Activated CD8-positive, alpha-beta memory T cell treated with anti-CD3 and anti-CD28 coated beads for 36 hours (primary cell): ENCODE measurements around the gene DOCK10. TPM values are rescaled to one million over a fixed set of nuclear protein-coding genes. Genes with fewer than 3 reads are reported as not detected.

Experiments used
- CTCF ChIA-PET: fragments of 350-600 bp; sonication (Branson Sonifier 250); formaldehyde crosslinking; loops from one replicate; lab custom pipeline; 2021; ENCODE audit warnings: antibody characterized with exemption; lab: Charles Lee
- POLR2A ChIA-PET: fragments of 350-600 bp; sonication (Branson Sonifier 250); formaldehyde crosslinking; loops from one replicate; lab custom pipeline; 2021; ENCODE audit warnings: antibody characterized with exemption; lab: Charles Lee
- total RNA-seq, 2 experiments: library from RNA; stranded (reverse); gene quantifications; one replicate each; pipeline ENCODE4 v1.2.3, GENCODE V29; 2021

DOCK10 gene
- total RNA-seq, 2 experiments from 2014 or later: 144 to 152 TPM

DNA sequence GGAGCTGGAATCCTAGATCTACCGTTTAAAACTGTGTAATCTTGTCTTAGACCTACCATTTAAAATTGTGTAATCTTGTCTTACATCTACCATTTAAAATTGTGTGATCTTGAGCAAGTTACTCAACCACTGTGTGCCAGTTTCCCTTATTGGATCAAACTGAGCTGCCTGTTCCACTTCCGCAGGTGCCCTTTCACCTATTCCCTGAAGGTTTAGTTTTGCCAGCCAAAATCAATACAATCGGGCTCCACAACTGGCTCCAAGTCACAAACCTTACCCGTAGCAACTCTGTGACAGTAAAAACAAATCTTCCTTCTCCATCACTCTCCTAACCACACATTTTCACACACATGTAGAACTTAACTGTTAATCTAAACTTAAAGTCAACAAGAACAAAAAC is 20.1 kb downstream of the DOCK10 start:
- ChIA-PET CTCF (interaction anchor here (1.9 kb wide), 1 partner anchor 9 kb away, joined by 4 read pairs; no protein-coding TSS in a partner anchor), POLR2A (no interaction called here)

DNA sequence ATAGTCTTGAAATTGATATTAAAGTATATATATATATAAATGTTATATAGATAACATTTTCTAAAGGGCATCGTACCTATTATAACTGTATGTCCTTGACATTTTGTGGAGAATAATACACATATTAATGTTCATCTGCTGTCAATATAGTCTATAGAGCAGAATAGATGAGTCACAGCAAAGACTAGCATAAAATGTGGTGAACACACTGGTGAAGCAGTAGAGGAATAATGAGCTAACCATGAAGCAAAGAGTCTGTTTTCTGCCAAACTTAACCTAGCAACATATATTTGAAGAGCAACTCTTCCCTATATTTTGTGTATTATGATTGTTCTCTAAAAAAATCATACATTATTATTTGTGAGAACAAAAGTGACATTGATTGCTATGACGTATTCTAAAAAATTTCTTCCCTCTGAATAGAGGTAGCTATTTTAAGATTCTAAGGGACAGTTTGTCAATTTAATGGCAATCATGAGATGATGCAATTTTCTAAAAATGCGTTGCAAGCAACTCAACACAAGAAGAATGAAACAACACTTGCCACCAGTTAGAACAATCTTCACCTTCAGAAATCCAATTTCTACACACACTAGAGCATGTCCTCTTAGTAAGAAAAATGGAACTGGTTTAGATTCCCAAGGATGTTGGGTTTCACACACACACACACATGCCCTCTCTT is 22.0 kb downstream of the DOCK10 start:
- POLR2A ChIA-PET: no interaction called here
- CTCF ChIA-PET: interaction anchor here (0.5 kb wide), 1 partner anchor 373 kb away, joined by 3 read pairs; no protein-coding TSS in a partner anchor

DNA sequence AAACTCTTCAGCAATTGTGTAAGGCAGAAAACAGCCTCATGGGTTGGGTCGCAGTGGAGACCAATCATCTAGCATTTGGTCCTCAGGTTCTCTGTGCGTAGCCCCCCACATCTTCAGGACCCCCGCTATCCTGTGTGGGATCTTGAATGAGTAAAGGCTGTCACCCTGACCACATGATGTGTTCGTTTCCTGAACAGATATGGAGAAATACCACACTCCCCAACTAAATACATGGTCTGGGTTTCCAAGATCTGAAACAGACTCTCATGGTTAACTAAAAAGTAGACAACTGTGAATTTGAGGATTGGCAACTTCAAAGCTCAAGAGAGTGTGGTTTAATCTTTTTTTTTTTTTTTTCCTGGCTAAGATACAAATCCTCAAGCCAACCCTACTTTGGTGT is 23.2 kb downstream of the DOCK10 start:
- CTCF ChIA-PET: no interaction called here
- POLR2A ChIA-PET: no interaction called here

DNA sequence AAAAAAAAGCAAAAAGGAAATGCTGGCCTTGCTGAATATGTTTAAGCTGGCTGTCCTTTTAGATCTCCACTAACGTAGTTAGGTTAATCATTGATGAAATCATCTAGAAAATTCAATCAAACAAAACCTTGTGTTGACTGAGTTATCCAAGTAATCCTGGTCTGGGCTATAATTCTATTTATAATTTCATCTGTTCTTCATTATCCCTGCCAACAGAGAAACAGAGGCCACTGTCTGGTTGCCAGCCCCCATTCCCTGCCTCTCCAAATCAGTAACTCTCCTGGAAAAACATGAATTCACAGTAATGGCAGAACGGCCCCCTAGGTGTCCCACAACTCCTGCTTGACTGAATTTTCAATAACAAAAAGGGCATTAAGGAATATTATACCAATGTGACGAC is 24.6 kb downstream of the DOCK10 start:
- POLR2A ChIA-PET: no interaction called here
- CTCF ChIA-PET: no interaction called here

DNA sequence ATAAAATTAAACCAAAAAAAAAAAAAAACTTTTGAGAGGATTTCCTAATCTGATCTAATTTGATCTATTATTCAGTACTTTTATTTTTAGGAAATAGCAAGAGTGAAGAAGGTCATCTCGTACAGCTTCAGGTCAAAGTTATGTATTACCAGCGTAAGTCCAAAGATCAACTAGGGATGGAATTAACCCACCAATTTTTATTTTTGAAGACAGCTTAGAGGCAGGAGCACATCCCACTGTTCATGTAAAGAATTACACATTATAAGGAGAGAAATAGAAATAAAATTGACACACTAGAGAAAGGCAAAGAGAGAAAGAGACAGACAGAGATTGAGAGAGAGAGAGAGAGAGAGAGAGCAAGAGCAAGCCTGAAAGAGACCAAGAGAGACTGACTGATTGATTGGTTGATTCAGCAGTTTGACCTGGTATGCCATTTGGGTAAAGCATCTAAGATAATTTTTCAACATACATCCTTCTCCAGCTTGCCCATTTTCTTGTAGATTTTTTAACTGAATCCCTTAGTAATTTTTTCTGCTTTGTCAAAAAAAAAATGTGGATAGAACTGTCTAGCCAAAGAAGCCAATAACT is 25.1 kb downstream of the DOCK10 start:
- ChIA-PET CTCF (no interaction called here), POLR2A (interaction anchor here (0.7 kb wide), 1 partner anchor 9 kb away, joined by 6 read pairs; no protein-coding TSS in a partner anchor)

DNA sequence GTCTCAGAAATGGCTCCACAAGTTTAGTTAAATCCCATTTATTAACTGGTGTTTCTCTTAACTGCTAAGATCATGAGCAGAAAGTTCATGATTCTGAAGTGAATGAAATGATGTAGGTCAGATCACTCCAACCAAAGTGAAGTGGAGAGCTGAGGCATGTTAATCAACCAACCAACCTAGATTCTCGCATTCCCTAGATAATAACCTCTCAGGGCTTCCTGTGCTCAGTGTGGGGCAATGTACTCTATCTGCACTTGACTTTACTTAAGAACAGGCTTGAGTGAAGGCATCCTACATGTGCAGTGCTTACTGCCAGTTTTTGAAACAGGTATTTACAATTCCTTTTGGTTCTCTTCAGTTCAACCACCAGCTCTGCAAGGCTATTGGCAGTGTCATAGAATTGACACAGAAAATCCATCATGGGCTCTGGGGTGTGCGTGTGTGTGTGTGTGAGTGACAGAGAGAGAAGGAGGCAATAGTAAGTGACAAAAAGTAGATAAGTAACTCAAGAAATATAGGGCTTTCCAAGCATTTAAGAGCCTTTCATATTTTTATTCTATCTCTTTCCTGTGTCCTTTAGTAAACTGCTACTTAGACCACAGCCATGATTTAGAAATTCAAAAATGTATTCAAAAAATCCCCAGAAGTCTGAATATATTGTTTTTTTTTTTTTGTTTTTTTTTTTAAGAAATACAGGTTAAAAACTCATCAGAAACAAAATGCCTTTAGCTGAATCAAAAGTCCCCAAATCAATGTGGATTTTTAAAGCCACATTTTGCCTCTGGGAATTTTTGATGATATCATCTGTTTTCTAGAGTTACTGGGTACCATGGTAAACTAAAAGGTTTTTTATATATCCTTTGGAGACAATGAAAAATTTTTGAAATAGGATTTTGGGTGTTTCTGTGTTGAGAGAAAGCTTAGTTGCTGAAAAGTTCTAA is 28.6 kb downstream of the DOCK10 start:
- CTCF ChIA-PET: interaction anchor here (1.5 to 1.8 kb wide), 2 partner anchors 9 to 12 kb away, joined by 4 to 7 read pairs; no protein-coding TSS in a partner anchor

DNA sequence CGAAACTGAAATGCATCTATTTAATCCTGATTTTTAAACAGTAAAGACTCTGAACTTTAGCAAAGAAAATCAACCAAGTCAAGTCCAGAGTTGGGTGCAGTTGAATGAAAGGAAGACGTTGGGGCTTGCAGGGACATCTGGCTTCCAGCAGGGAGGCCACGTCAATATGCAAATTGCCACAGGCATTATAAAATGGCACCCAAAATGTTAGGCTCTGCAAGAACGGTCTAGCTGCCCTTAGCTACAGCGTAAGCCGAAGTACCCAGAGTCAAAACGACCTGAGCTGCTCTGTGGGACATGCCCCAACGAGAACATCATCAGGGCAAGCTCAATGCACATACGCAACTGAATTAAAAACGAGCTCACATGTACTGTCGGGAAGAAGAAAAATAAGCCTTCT is 30.7 kb downstream of the DOCK10 start:
- CTCF ChIA-PET: no interaction called here
- POLR2A ChIA-PET: no interaction called here

More for the DNA sequence above, 28.6 kb downstream of the DOCK10 start:
- POLR2A ChIA-PET: interaction anchor here (0.6 kb wide), 1 partner anchor 47 kb away, joined by 3 read pairs; no protein-coding TSS in a partner anchor

DNA sequence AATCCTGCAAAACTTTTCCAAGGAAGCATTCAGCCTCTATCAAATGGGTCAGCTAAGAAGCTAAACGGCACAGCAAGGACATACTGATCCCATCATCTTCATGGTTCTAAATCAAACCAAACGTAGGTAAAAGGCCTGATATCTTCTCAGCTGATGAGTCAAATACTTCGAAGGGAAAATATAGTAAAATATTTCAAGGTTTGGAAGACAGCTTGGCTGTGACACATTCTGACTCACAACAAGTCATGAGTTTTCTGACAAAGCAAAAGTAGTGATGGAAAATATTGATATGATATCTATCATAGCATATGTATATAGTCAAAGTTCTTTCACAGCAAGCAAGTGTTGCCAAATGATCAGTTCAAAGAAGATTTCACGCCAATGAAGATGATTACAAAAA is 31.5 kb downstream of the DOCK10 start:
- ChIA-PET CTCF (interaction anchor here (0.5 to 1.0 kb wide), 2 partner anchors 8 to 649 kb away, joined by 3 to 4 read pairs; no protein-coding TSS in a partner anchor), POLR2A (interaction anchor here (0.6 to 1.4 kb wide), 2 partner anchors 31 to 39 kb away, joined by 3 to 6 read pairs; no protein-coding TSS in a partner anchor)

DNA sequence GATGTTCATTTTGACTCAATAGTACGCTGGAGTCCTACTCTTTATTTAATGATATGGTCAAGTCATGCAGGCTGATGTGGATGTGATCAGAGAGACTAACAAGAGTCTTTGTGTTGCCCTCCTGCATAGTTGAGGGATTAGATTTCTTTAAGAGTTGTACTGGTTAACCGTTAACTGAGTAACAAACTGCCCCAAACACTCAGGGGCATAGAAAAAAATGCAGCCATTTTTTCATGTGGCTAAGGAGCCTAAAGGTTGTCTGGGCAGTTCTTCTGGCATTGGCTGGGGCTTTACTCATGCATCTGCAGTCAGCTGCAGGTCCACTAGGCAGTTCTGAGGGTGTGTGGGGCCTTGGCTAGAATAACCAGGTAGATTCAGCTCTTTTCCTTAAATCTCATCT is 32.5 kb downstream of the DOCK10 start:
- ChIA-PET CTCF (no interaction called here), POLR2A (interaction anchor here (1.4 kb wide), 1 partner anchor 32 kb away, joined by 6 read pairs; no protein-coding TSS in a partner anchor)

DNA sequence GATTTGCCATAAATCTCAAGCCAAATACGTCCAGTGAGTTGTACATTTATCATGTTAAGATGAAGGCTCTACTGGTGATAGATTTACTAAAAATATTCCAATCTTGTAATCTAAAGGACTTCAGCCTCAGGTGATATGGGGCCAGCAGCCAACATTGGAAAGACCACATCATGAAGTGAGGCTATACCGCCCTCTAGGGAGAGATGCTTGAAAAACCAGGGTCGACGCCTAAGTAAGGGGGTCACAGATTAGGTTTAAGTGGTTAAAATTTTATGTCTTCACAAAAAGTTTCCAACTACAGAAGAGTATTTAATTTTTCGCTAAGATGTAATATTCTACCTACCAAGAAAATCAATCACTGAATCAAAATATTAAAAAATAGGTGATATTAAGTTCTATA is 33.3 kb downstream of the DOCK10 start:
- ChIA-PET POLR2A (interaction anchor here (0.6 to 0.7 kb wide), 2 partner anchors 9 to 31 kb away, joined by 5 to 7 read pairs; no protein-coding TSS in a partner anchor), CTCF (interaction anchor here (0.6 kb wide), 1 partner anchor 169 kb away, joined by 4 read pairs; no protein-coding TSS in a partner anchor)

DNA sequence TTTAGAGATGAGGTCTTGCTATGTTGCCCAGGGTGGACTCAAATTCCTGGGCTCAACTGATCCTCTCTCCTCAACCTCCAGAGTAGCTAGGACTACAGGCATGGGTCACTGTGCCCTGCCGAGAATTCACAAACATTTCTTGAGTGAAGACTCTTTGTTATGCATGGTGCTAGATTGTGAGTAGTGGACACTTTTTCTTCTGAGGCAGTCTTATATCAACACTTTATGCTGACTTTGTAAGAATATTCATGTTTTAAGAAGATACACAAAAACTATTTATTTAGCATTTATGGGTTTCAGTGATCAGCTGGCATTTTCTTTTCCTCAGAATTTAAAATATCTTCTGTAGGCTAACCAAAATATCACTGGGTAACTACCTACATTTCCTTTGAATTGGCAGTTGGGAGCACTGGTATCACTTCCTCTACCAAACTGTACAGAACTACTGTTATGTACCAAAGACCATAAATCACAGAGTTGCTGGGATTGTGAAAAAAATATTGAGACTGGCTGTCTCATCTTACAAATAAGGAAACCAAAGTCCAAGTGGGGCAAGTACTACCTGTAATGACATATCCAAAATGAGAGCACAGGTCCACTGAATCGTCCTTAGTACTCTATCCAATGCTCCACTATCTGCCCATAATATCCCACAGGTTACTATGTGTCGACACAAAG is 34.0 kb downstream of the DOCK10 start:
- CTCF ChIA-PET: interaction anchor here (0.7 kb wide), 1 partner anchor 34 kb away, joined by 3 read pairs; the partner anchor contains the start of gene DOCK10

DNA sequence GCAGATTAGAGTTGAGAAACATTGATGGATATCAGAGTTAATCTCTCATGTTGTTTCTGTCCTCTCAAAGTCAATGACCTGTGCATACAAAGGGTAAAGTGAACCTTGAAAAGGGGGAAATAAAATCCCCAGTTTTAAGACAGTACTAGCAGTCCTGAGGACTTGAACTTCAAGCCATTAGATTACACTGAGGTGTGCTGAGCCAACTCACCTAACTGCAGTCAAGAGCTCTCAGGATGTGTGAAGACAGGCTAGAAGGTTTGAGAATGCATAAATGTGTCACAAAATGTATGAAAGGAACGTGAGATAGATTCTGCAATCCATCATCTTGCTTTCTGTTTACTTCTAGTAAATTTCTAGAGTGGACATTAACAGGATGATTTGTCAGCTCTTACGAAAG is 35.5 kb downstream of the DOCK10 start:
- ChIA-PET CTCF (interaction anchor here (1.2 kb wide), 1 partner anchor 78 kb away, joined by 3 read pairs; no protein-coding TSS in a partner anchor), POLR2A (interaction anchor here (0.6 to 1.1 kb wide), 2 partner anchors 55 to 1065 kb away, joined by 3 to 4 read pairs; no protein-coding TSS in a partner anchor)

More for the DNA sequence above, 34.0 kb downstream of the DOCK10 start:
- POLR2A ChIA-PET: interaction anchor here (0.7 kb wide), 1 partner anchor 32 kb away, joined by 5 read pairs; no protein-coding TSS in a partner anchor

DNA sequence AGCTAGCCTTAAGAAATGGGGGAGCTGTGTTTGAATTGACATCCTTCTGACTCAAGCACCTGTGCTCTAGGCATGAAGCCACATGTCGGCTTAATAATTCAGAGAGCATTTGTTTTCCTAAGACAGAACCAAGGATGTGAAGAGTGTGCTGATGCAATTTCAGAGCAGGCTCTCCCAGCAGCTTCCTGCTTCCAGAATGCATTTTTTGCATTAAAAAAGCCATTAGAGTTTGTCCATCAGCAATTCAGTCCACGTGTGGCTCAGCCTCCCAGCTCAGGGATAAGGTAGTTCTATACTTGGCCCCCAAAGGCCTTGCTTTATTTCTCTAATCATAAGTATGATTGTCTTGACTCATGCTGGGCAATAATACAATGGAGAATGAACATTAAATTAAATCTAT is 37.7 kb downstream of the DOCK10 start:
- ChIA-PET CTCF (interaction anchor here (0.9 to 1.8 kb wide), 2 partner anchors 36 to 123 kb away, joined by 3 to 7 read pairs; no protein-coding TSS in a partner anchor), POLR2A (interaction anchor here (0.5 kb wide), 1 partner anchor 52 kb away, joined by 4 read pairs; no protein-coding TSS in a partner anchor)

DNA sequence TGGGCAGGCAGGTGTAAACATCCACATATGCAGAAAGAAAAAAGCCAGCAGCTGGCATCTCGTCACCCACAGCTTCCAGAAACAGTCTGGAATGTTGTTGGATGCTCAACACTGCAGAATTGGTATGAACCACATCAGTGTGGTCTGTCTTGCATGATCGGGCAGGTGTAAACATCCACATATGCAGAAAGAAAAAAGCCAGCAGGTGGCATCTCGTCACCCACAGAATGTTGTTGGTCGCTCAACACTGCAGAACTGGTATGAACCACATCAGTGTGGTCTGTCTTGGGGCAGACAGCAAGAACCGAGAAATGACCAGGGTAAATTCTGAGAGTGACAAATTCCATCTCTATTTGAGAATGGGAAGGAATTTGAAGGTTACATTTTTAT is 39.6 kb downstream of the DOCK10 start:
- ChIA-PET CTCF (interaction anchor here (0.8 to 2.4 kb wide), 7 partner anchors 8 to 82 kb away, joined by 3 to 18 read pairs (median 5); partner anchors contain the start of gene DOCK10), POLR2A (interaction anchor here (0.6 kb wide), 1 partner anchor 663 kb away, joined by 4 read pairs; no protein-coding TSS in a partner anchor)

DNA sequence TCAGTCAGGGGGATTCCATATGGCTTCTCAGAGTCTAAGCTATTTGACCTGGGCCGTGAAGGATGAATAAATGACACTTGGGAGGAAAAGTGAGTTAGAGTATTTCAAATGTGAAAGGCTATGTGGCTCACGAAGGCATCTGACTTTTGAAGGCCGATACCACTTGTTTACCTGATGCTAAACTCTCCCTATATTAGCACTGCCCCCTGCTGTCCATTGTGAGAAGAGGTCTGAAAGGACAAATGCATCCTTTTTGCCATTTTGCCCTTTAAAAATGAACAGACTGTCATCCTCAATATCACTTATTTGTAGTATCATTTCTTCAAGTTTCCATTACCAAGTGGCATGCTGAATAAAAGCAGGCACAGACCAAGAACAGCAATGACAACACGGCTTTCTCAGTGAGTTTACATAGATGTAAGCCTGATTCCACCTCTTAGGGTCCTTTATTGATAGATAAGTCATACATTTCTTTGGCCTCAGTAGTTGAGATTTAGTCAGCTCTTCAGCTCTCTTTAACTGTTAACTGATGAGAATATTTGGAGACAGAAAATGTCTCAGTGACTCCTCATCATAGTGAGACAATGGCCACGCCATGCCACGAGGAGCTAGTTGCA is 40.1 kb downstream of the DOCK10 start:
- CTCF ChIA-PET: interaction anchor here (0.8 to 2.4 kb wide), 12 partner anchors 9 to 81 kb away, joined by 3 to 18 read pairs (median 5); partner anchors contain the start of gene DOCK10
- POLR2A ChIA-PET: interaction anchor here (0.6 kb wide), 1 partner anchor 663 kb away, joined by 4 read pairs; no protein-coding TSS in a partner anchor

DNA sequence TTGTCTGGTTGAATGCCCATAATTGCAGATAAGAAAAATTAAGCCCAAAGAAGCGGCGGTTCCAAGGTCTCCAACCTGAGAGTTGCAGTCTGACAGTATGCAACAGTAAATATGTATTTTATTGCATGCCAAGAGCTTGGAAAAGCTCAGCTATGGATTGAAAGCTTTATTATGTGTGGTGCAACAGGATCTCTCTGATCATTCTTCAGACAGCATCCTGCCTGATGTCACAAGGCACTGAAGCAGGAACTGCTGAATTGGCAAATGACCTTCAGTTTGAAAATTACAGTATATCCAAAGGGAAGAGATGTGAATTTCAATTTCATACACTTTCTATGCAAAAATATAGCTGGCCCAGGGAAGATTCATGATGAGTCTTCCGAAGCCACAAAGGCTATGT is 42.5 kb downstream of the DOCK10 start:
- CTCF ChIA-PET: no interaction called here
- POLR2A ChIA-PET: interaction anchor here (0.6 kb wide), 2 partner anchors 9 to 58 kb away, joined by 4 to 7 read pairs; no protein-coding TSS in a partner anchor

DNA sequence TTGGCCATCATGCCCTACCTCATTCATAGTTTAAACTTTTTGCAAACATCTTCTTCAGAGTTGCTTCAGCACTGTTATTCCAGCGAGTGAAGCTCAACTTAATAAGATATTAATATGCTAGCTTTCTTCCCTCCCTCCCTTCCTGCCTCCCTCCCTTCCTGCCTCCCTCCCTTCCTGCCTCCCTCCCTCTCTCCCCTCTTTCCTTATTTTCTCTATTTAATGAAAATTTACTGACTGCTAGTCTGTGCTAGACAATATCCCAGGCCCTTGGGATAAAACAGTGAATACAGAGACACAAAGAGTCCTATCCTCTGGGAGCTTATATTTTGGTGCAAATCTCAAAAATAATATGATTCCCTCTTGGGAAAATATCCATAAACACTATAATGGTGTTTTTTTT is 42.9 kb downstream of the DOCK10 start:
- ChIA-PET POLR2A (interaction anchor here (0.6 kb wide), 2 partner anchors 10 to 58 kb away, joined by 4 to 7 read pairs; no protein-coding TSS in a partner anchor), CTCF (no interaction called here)
